Osteocyte (in vitro differentiated cells): ENCODE data around the gene ACSS1. TPM values are rescaled to one million over a fixed set of nuclear protein-coding genes. Genes with fewer than 3 reads are reported as not detected.

Source experiments
- DNase-seq: peaks from one replicate; pipeline ENCODE4 v3.0.0; 2021; ENCODE audit warnings: mixed read lengths; ENCODE audit not compliant: unreplicated experiment; ENCODE audit errors: extremely low spot score
- H3K27ac Mint-ChIP-seq: one replicate; pipeline ENCODE4 v1.8.0; 2021; ENCODE audit warnings: mild to moderate bottlenecking, mixed read lengths; ENCODE audit not compliant: unreplicated experiment
- H3K27me3 Mint-ChIP-seq: one replicate; pipeline ENCODE4 v1.8.0; 2021; ENCODE audit warnings: mixed read lengths; ENCODE audit not compliant: unreplicated experiment
- H3K36me3 Mint-ChIP-seq: one replicate; pipeline ENCODE4 v1.8.0; 2021; ENCODE audit warnings: mixed read lengths; ENCODE audit not compliant: unreplicated experiment
- H3K4me1 Mint-ChIP-seq: one replicate; pipeline ENCODE4 v1.8.0; 2021; ENCODE audit warnings: mixed read lengths; ENCODE audit not compliant: unreplicated experiment
- H3K4me3 Mint-ChIP-seq: one replicate; pipeline ENCODE4 v1.8.0; 2021; ENCODE audit warnings: mild to moderate bottlenecking, moderate library complexity, mixed read lengths; ENCODE audit not compliant: unreplicated experiment
- H3K9me3 Mint-ChIP-seq: one replicate; pipeline ENCODE4 v1.8.0; 2021; ENCODE audit warnings: mixed read lengths; ENCODE audit not compliant: unreplicated experiment
- total RNA-seq: library from RNA; stranded (reverse); gene quantifications from 2 replicates; pipeline ENCODE4 v1.2.1, GENCODE V29; 2021
- TF ChIP-seq, protein P1 (sequence below): fragments of 200-600 bp; sonication (generic); IDR thresholded peaks from 2 replicates; pipeline ENCODE4 v1.5.0; 2021; ENCODE audit warnings: antibody characterized with exemption, mild to moderate bottlenecking, moderate library complexity

ACSS1 gene
- total RNA-seq, 1 donor from 2014 or later: 8.2 TPM

- no peak for DNase-seq
- Mint-ChIP-seq H3K4me1 (peaks cover 8% of the 10 kb centered on the region), H3K27ac (no peak overlapping the region), H3K9me3 (no peaks in the 10 kb centered on the region), H3K27me3 (peaks cover 5% of the 10 kb centered on the region), H3K4me3 (no peak overlapping the region), H3K36me3 (peaks cover 2% of the 10 kb centered on the region)
- TF ChIP-seq, protein P1, sequence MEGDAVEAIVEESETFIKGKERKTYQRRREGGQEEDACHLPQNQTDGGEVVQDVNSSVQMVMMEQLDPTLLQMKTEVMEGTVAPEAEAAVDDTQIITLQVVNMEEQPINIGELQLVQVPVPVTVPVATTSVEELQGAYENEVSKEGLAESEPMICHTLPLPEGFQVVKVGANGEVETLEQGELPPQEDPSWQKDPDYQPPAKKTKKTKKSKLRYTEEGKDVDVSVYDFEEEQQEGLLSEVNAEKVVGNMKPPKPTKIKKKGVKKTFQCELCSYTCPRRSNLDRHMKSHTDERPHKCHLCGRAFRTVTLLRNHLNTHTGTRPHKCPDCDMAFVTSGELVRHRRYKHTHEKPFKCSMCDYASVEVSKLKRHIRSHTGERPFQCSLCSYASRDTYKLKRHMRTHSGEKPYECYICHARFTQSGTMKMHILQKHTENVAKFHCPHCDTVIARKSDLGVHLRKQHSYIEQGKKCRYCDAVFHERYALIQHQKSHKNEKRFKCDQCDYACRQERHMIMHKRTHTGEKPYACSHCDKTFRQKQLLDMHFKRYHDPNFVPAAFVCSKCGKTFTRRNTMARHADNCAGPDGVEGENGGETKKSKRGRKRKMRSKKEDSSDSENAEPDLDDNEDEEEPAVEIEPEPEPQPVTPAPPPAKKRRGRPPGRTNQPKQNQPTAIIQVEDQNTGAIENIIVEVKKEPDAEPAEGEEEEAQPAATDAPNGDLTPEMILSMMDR: no peak
These were observed 9.4 kb downstream of the ACSS1 start for GRCh38 chr20:25048519-25048952.

- H3K27me3 Mint-ChIP-seq: peaks cover 5% of the 10 kb centered on the region
- no peak for DNase-seq
- H3K4me1 Mint-ChIP-seq: peaks cover 3% of the 10 kb centered on the region
- no peak overlapping the region for H3K27ac Mint-ChIP-seq
- no peaks in the 10 kb centered on the region for H3K9me3 Mint-ChIP-seq
- TF ChIP-seq, protein P1: no peak
- H3K4me3 Mint-ChIP-seq: no peak overlapping the region
- H3K36me3 Mint-ChIP-seq: peaks cover 2% of the 10 kb centered on the region
These were observed 10.2 kb downstream of the ACSS1 start for GRCh38 chr20:25047766-25048165.

DNA sequence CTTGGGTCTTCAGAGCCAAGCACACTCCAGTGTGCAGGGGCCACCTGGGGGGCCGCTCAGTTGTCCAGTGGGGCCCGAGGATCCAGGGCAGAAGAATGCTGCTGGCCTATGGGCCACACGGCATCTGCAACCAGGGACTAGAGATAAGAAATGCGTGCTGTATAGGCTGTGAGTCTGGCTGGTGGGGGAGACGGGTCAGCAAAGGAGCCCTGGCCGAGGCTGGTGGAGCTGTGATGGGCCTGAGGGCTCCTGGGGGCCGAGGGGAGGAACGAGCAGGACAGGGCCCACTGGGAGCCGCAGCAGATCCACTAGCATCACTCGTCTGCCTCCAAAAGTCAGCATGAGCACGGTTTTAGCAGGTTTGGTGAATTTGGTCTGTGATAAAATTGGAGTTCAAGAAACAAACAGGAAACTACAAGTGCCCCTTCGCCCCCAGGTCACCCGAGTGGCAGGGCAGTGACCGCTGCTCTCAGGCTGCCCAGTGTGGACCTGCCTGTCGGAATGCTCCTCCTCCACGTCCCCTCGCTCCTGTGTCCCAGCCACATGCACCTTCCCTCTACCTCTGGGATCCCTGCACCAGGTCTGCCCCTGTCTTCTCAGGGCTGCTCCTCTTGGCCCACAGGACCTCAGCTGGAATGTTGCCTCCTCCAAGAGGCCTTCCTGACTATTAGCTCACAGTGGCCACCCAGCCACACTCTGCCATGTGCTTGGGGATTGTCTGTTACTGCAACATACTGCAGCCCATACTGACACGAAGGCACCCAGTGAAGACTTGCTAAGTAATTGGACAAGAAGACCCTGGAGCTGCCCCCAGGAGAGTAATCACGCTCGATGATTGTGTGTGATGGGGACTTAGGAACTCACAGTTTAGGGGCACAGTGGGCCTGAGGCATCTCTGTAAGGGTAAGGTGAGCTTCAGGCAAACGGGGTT is 10.9 kb downstream of the ACSS1 start:
- TF ChIP-seq, protein P1: no peak
- H3K4me1 Mint-ChIP-seq: peaks cover 3% of the 10 kb centered on the region
- H3K27ac Mint-ChIP-seq: no peak overlapping the region
- H3K36me3 Mint-ChIP-seq: peaks cover 2% of the 10 kb centered on the region
- DNase-seq: no peak
- peaks cover 5% of the 10 kb centered on the region for H3K27me3 Mint-ChIP-seq
- H3K9me3 Mint-ChIP-seq: no peaks in the 10 kb centered on the region
- H3K4me3 Mint-ChIP-seq: no peak overlapping the region

DNA sequence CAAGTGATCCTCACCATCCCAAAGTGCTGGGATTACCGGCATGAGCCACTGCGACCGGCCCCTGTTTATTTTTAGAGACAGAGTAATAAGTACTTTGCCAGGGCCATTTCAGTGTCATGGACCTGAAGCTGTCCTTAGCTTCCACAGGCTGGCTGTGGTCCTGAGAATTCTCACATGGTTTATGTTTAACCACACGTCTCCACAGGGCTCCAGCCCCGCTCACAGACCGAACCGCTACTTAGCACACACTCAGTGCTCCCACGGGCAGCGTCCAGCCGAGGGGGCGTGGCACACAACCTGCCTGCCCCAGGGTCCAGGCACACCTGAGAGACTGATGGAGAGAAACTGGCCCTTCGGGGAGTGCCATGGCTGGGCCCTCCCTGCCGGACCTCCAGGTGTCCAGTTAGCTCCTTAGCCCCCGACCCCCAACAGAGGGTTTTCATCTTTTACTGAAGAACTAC is 11.7 kb downstream of the ACSS1 start:
- H3K9me3 Mint-ChIP-seq: no peaks in the 10 kb centered on the region
- no peak overlapping the region for H3K27ac Mint-ChIP-seq
- H3K4me3 Mint-ChIP-seq: no peak overlapping the region
- no peak for DNase-seq
- peaks cover 5% of the 10 kb centered on the region for H3K27me3 Mint-ChIP-seq
- TF ChIP-seq, protein P1: no peak
- peaks cover 3% of the 10 kb centered on the region for H3K4me1 Mint-ChIP-seq
- peaks cover 2% of the 10 kb centered on the region for H3K36me3 Mint-ChIP-seq

DNA sequence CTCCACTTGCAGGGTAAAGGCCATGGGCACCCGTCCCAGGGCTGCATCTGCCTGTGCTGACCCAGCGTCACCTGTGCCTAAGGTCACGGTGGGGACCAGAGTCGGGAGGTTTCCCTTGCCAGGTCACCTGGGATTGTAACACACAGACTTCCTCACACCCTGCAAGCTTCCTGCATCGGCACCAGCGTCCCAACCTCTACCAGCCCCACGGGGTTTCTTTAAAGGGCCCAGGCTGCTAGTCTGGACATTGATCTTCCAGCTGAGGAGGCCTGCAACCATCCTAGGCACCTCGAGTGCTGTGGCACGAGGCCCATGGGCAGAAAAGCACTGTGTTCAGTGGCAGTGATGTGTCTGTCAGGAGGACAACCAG is 12.6 kb downstream of the ACSS1 start:
- H3K36me3 Mint-ChIP-seq: peaks cover 2% of the 10 kb centered on the region
- H3K27ac Mint-ChIP-seq: no peak overlapping the region
- TF ChIP-seq, protein P1: no peak
- peaks cover 2% of the 10 kb centered on the region for H3K27me3 Mint-ChIP-seq
- no peaks in the 10 kb centered on the region for H3K9me3 Mint-ChIP-seq
- no peak for DNase-seq
- peaks cover 6% of the 10 kb centered on the region for H3K4me1 Mint-ChIP-seq
- no peak overlapping the region for H3K4me3 Mint-ChIP-seq
